GM19468 (cell line): ENCODE results near the gene SBF2.
"Not testable (repeated sequence)": the region's sequence is repeated elsewhere in the genome, so short reads cannot be mapped to it uniquely, and the experiment has no call there.

Experiments
- ATAC-seq: cut with Tn5 transposase; IDR thresholded peaks from one replicate; pipeline ENCODE4 v1.9.1; 2021; ENCODE audit warnings: mild to moderate bottlenecking, moderate library complexity, moderate number of reproducible peaks; ENCODE audit not compliant: unreplicated experiment; ENCODE audit errors: extremely low read depth

The SBF2 gene

GRCh38 chr11:9980931-9981330, 313.1 kb downstream of the SBF2 start:
- no peak for ATAC-seq

- ATAC-seq = no peak
Observed at GRCh38 chr11:9977554-9977953, 316.5 kb downstream of the SBF2 start.

GRCh38 chr11:9974375-9974774, 319.6 kb downstream of the SBF2 start:
- ATAC-seq = no peak

GRCh38 chr11:9973921-9974320, 320.1 kb downstream of the SBF2 start:
- ATAC-seq = no peak

GRCh38 chr11:9972989-9973388, 321.0 kb downstream of the SBF2 start:
- ATAC-seq = no peak

GRCh38 chr11:9971894-9972293, 322.1 kb downstream of the SBF2 start:
- no peak for ATAC-seq

- no peak for ATAC-seq
Observed at GRCh38 chr11:9969068-9969467, 325.0 kb downstream of the SBF2 start.

- peak; percentile 84 for ATAC-seq
Observed at GRCh38 chr11:9962722-9963121, 331.3 kb downstream of the SBF2 start.

- ATAC-seq = no peak
Observed at GRCh38 chr11:9957072-9957471, 336.9 kb downstream of the SBF2 start.

- no peak for ATAC-seq
Observed at GRCh38 chr11:9956483-9956882, 337.5 kb downstream of the SBF2 start.

- no peak for ATAC-seq
Observed at GRCh38 chr11:9955391-9955790, 338.6 kb downstream of the SBF2 start.

- no peak for ATAC-seq
Observed at GRCh38 chr11:9953994-9954626, 339.9 kb downstream of the SBF2 start.

- ATAC-seq = no peak
Observed at GRCh38 chr11:9952511-9953196, 341.4 kb downstream of the SBF2 start.

GRCh38 chr11:9951807-9952206, 342.2 kb downstream of the SBF2 start:
- ATAC-seq = no peak

GRCh38 chr11:9950462-9950861, 343.6 kb downstream of the SBF2 start:
- ATAC-seq = no peak

- no peak for ATAC-seq
Observed at GRCh38 chr11:9947231-9947864, 346.7 kb downstream of the SBF2 start.

GRCh38 chr11:9945680-9946079, 348.3 kb downstream of the SBF2 start:
- ATAC-seq = not testable (repeated sequence)

- ATAC-seq = no peak
Observed at GRCh38 chr11:9943386-9944110, 350.5 kb downstream of the SBF2 start.

GRCh38 chr11:9941991-9942390, 352.0 kb downstream of the SBF2 start:
- no peak for ATAC-seq

- ATAC-seq = not testable (repeated sequence)
Observed at GRCh38 chr11:9939150-9939549, 354.9 kb downstream of the SBF2 start.

GRCh38 chr11:9936754-9937153, 357.3 kb downstream of the SBF2 start:
- ATAC-seq = no peak
